Measurements from ENCODE around the gene CAPN15. TPM values are rescaled to one million over a fixed set of nuclear protein-coding genes. Genes with fewer than 3 reads are reported as not detected.
"Not testable (repeated sequence)": the region's sequence is repeated elsewhere in the genome, so short reads cannot be mapped to it uniquely, and the experiment has no call there.

The CAPN15 gene
- total and polyA plus RNA-seq, 9 donors: 17.2 to 36.7 (median 29.8) TPM

GRCh38 chr16:506246-506546, 21.3 kb upstream of the CAPN15 start:
- peaks cover 22% of the 10 kb centered on the region for H3K36me3 ChIP-seq (ENCODE audit: control insufficient read depth, insufficient read depth, low read length)
- WGBS (ENCODE audit: insufficient coverage): 93% methylated on average over 7 of the region's 7 CpGs
- no peaks in the 10 kb centered on the region for H3K4me1 ChIP-seq (ENCODE audit: control insufficient read depth, insufficient read depth, low read length)
- DNase-seq: no peak
- no peaks in the 10 kb centered on the region for H3K27me3 ChIP-seq (ENCODE audit: control insufficient read depth, insufficient read depth, low read length)
- H3K9me3 ChIP-seq (replicated peaks; ENCODE audit: control insufficient read depth, low read depth, low read length): no peaks in the 10 kb centered on the region
- no peak overlapping the region for H3K27ac ChIP-seq (ENCODE audit: low read length)
- H3K4me3 ChIP-seq (ENCODE audit: low read length): no peak overlapping the region

- H3K27me3 ChIP-seq (ENCODE audit: control insufficient read depth, insufficient read depth, low read length); H3K9me3 ChIP-seq (replicated peaks; ENCODE audit: control insufficient read depth, low read depth, low read length); H3K27ac ChIP-seq (ENCODE audit: low read length); DNase-seq; H3K4me3 ChIP-seq (ENCODE audit: low read length); H3K4me1 ChIP-seq (ENCODE audit: control insufficient read depth, insufficient read depth, low read length): not testable (repeated sequence)
- H3K36me3 ChIP-seq (ENCODE audit: control insufficient read depth, insufficient read depth, low read length): peaks cover 16% of the 10 kb centered on the region
- 67% methylated on average over 11 of the region's 14 CpGs for WGBS (ENCODE audit: insufficient coverage)
Measured at GRCh38 chr16:507527-507926, 20.0 kb upstream of the CAPN15 start.

GRCh38 chr16:507996-508395, 19.5 kb upstream of the CAPN15 start:
- no peaks in the 10 kb centered on the region for H3K4me1 ChIP-seq (ENCODE audit: control insufficient read depth, insufficient read depth, low read length)
- H3K4me3 ChIP-seq (ENCODE audit: low read length): no peak overlapping the region
- peaks cover 12% of the 10 kb centered on the region for H3K36me3 ChIP-seq (ENCODE audit: control insufficient read depth, insufficient read depth, low read length)
- 85% methylated on average over 4 of the region's 6 CpGs for WGBS (ENCODE audit: insufficient coverage)
- peak overlapping the region; percentile 47 for H3K27ac ChIP-seq (ENCODE audit: low read length)
- no peak for DNase-seq
- no peaks in the 10 kb centered on the region for H3K9me3 ChIP-seq (replicated peaks; ENCODE audit: control insufficient read depth, low read depth, low read length)
- no peaks in the 10 kb centered on the region for H3K27me3 ChIP-seq (ENCODE audit: control insufficient read depth, insufficient read depth, low read length)

- Histone ChIP-seq H3K4me3 (ENCODE audit: low read length) (no peak overlapping the region), H3K27ac (ENCODE audit: low read length) (no peak overlapping the region), H3K4me1 (ENCODE audit: control insufficient read depth, insufficient read depth, low read length) (no peaks in the 10 kb centered on the region), H3K27me3 (ENCODE audit: control insufficient read depth, insufficient read depth, low read length) (no peaks in the 10 kb centered on the region), H3K36me3 (ENCODE audit: control insufficient read depth, insufficient read depth, low read length) (peaks cover 14% of the 10 kb centered on the region), H3K9me3 (replicated peaks; ENCODE audit: control insufficient read depth, low read depth, low read length) (no peaks in the 10 kb centered on the region)
- WGBS (ENCODE audit: insufficient coverage): 79% methylated on average over 17 of the region's 18 CpGs
- peak; percentile 46 for DNase-seq
Measured at GRCh38 chr16:508884-509736, 18.4 kb upstream of the CAPN15 start.

- no peak for DNase-seq
- Histone ChIP-seq H3K4me1 (ENCODE audit: control insufficient read depth, insufficient read depth, low read length) (no peaks in the 10 kb centered on the region), H3K27me3 (ENCODE audit: control insufficient read depth, insufficient read depth, low read length) (no peaks in the 10 kb centered on the region), H3K27ac (ENCODE audit: low read length) (no peak overlapping the region), H3K36me3 (ENCODE audit: control insufficient read depth, insufficient read depth, low read length) (peaks cover 20% of the 10 kb centered on the region), H3K9me3 (replicated peaks; ENCODE audit: control insufficient read depth, low read depth, low read length) (no peaks in the 10 kb centered on the region), H3K4me3 (ENCODE audit: low read length) (no peak overlapping the region)
- WGBS (ENCODE audit: insufficient coverage): 86% methylated on average over 31 of the region's 35 CpGs
Measured at GRCh38 chr16:510066-510825, 17.3 kb upstream of the CAPN15 start.

- no peak for DNase-seq
- Histone ChIP-seq H3K9me3 (replicated peaks; ENCODE audit: control insufficient read depth, low read depth, low read length) (no peaks in the 10 kb centered on the region), H3K4me3 (ENCODE audit: low read length) (no peak overlapping the region), H3K4me1 (ENCODE audit: control insufficient read depth, insufficient read depth, low read length) (no peaks in the 10 kb centered on the region), H3K27me3 (ENCODE audit: control insufficient read depth, insufficient read depth, low read length) (no peaks in the 10 kb centered on the region), H3K36me3 (ENCODE audit: control insufficient read depth, insufficient read depth, low read length) (peaks cover 26% of the 10 kb centered on the region), H3K27ac (ENCODE audit: low read length) (no peak overlapping the region)
- 82% methylated on average over 2 of the region's 6 CpGs for WGBS (ENCODE audit: insufficient coverage)
Measured at GRCh38 chr16:512802-513201, 14.7 kb upstream of the CAPN15 start.

- 71% methylated on average over 10 of the region's 10 CpGs for WGBS (ENCODE audit: insufficient coverage)
- Histone ChIP-seq H3K27ac (ENCODE audit: low read length) (no peak overlapping the region), H3K27me3 (ENCODE audit: control insufficient read depth, insufficient read depth, low read length) (no peaks in the 10 kb centered on the region), H3K4me3 (ENCODE audit: low read length) (no peak overlapping the region), H3K4me1 (ENCODE audit: control insufficient read depth, insufficient read depth, low read length) (no peaks in the 10 kb centered on the region), H3K36me3 (ENCODE audit: control insufficient read depth, insufficient read depth, low read length) (peaks cover 29% of the 10 kb centered on the region), H3K9me3 (replicated peaks; ENCODE audit: control insufficient read depth, low read depth, low read length) (no peaks in the 10 kb centered on the region)
- DNase-seq: no peak
Measured at GRCh38 chr16:513950-514349, 13.6 kb upstream of the CAPN15 start.

GRCh38 chr16:515175-515938, 12.2 kb upstream of the CAPN15 start:
- 89% methylated on average over 41 of the region's 45 CpGs for WGBS (ENCODE audit: insufficient coverage)
- Histone ChIP-seq H3K36me3 (ENCODE audit: control insufficient read depth, insufficient read depth, low read length) (peaks cover 43% of the 10 kb centered on the region), H3K27ac (ENCODE audit: low read length) (no peak overlapping the region), H3K27me3 (ENCODE audit: control insufficient read depth, insufficient read depth, low read length) (no peaks in the 10 kb centered on the region), H3K4me3 (ENCODE audit: low read length) (no peak overlapping the region), H3K9me3 (replicated peaks; ENCODE audit: control insufficient read depth, low read depth, low read length) (no peaks in the 10 kb centered on the region), H3K4me1 (ENCODE audit: control insufficient read depth, insufficient read depth, low read length) (no peaks in the 10 kb centered on the region)
- DNase-seq: no peak

- Histone ChIP-seq H3K4me3 (ENCODE audit: low read length) (no peak overlapping the region), H3K27me3 (ENCODE audit: control insufficient read depth, insufficient read depth, low read length) (no peaks in the 10 kb centered on the region), H3K36me3 (ENCODE audit: control insufficient read depth, insufficient read depth, low read length) (peaks cover 43% of the 10 kb centered on the region), H3K4me1 (ENCODE audit: control insufficient read depth, insufficient read depth, low read length) (no peaks in the 10 kb centered on the region), H3K9me3 (replicated peaks; ENCODE audit: control insufficient read depth, low read depth, low read length) (no peaks in the 10 kb centered on the region), H3K27ac (ENCODE audit: low read length) (no peak overlapping the region)
- WGBS (ENCODE audit: insufficient coverage): 98% methylated on average over 6 of the region's 11 CpGs
- DNase-seq: no peak
Measured at GRCh38 chr16:515939-516226, 11.6 kb upstream of the CAPN15 start.

- 95% methylated on average over 6 of the region's 8 CpGs for WGBS (ENCODE audit: insufficient coverage)
- Histone ChIP-seq H3K27me3 (ENCODE audit: control insufficient read depth, insufficient read depth, low read length) (no peaks in the 10 kb centered on the region), H3K4me3 (ENCODE audit: low read length) (no peak overlapping the region), H3K9me3 (replicated peaks; ENCODE audit: control insufficient read depth, low read depth, low read length) (no peaks in the 10 kb centered on the region), H3K4me1 (ENCODE audit: control insufficient read depth, insufficient read depth, low read length) (no peaks in the 10 kb centered on the region), H3K36me3 (ENCODE audit: control insufficient read depth, insufficient read depth, low read length) (peaks cover 47% of the 10 kb centered on the region), H3K27ac (ENCODE audit: low read length) (no peak overlapping the region)
- no peak for DNase-seq
Measured at GRCh38 chr16:516301-516700, 11.2 kb upstream of the CAPN15 start.
